Ectodermal cell (in vitro differentiated cells): ENCODE results near the gene PANK4.

ENCODE experiments used
- H3K27ac ChIP-seq: 2 replicates; pipeline ENCODE4 v1.7.0; 2013; ENCODE audit warnings: mild to moderate bottlenecking, low read depth, low read length; ENCODE audit not compliant: insufficient read depth, poor library complexity, severe bottlenecking
- H3K27me3 ChIP-seq: 2 replicates; pipeline ENCODE4 v1.7.0; 2013; ENCODE audit warnings: mild to moderate bottlenecking, low read length; ENCODE audit not compliant: insufficient read depth, control insufficient read depth, poor library complexity, severe bottlenecking
- H3K36me3 ChIP-seq: one replicate; pipeline ENCODE4 v1.7.0; 2013; ENCODE audit warnings: low read length; ENCODE audit not compliant: control insufficient read depth, insufficient read depth
- H3K4me1 ChIP-seq: one replicate; pipeline ENCODE4 v1.7.0; 2013; ENCODE audit warnings: low read length; ENCODE audit not compliant: control insufficient read depth, insufficient read depth
- H3K4me3 ChIP-seq: 2 replicates; pipeline ENCODE4 v1.7.0; 2013; ENCODE audit warnings: low read depth, low read length, control low read depth; ENCODE audit not compliant: insufficient read depth
- H3K9me3 ChIP-seq: 2 replicates; pipeline ENCODE4 v1.7.0; 2013; ENCODE audit warnings: mild to moderate bottlenecking, low read length, moderate library complexity; ENCODE audit not compliant: control insufficient read depth
- WGBS, 2 experiments: methylation state at CpG; one replicate each; pipeline ENCODE4 v1.1.7; 2013; ENCODE audit warnings: missing lambda C conversion rate in 2 of 2; 5-methylcytosine and 5-hydroxymethylcytosine counted together

Gene PANK4

GRCh38 chr1:2471587-2472001 lies 54.8 kb downstream of the PANK4 start:
- peaks cover 47% of the 10 kb centered on the region for H3K4me1 ChIP-seq
- H3K27ac ChIP-seq: no peak overlapping the region
- H3K27me3 ChIP-seq: peaks cover 4% of the 10 kb centered on the region
- 89 to 90% methylated on average over 15 of the region's 15 CpGs for WGBS, 2 experiments
- H3K4me3 ChIP-seq: no peak overlapping the region
- H3K9me3 ChIP-seq: no peaks in the 10 kb centered on the region
- H3K36me3 ChIP-seq: no peaks in the 10 kb centered on the region

- Histone ChIP-seq H3K27me3 (peaks cover 4% of the 10 kb centered on the region), H3K36me3 (no peaks in the 10 kb centered on the region), H3K27ac (no peak overlapping the region), H3K4me1 (peaks cover 47% of the 10 kb centered on the region), H3K9me3 (no peaks in the 10 kb centered on the region), H3K4me3 (no peak overlapping the region)
- 90 to 91% methylated on average over 7 of the region's 7 CpGs for WGBS, 2 experiments
These were observed 55.3 kb downstream of the PANK4 start for GRCh38 chr1:2471159-2471471.

GRCh38 chr1:2470290-2471158 lies 55.9 kb downstream of the PANK4 start:
- Histone ChIP-seq H3K9me3 (no peaks in the 10 kb centered on the region), H3K4me1 (peaks cover 47% of the 10 kb centered on the region), H3K27me3 (peaks cover 4% of the 10 kb centered on the region), H3K27ac (no peak overlapping the region), H3K36me3 (no peaks in the 10 kb centered on the region), H3K4me3 (no peak overlapping the region)
- 77 to 79% methylated on average over 27 of the region's 27 CpGs for WGBS, 2 experiments

GRCh38 chr1:2469103-2469940 lies 57.1 kb downstream of the PANK4 start:
- Histone ChIP-seq H3K27ac (no peak overlapping the region), H3K4me3 (no peak overlapping the region), H3K27me3 (peaks cover 4% of the 10 kb centered on the region), H3K36me3 (no peaks in the 10 kb centered on the region), H3K9me3 (no peaks in the 10 kb centered on the region), H3K4me1 (peaks cover 35% of the 10 kb centered on the region)
- 82 to 84% methylated on average over 25 of the region's 25 CpGs for WGBS, 2 experiments

GRCh38 chr1:2468540-2468939 lies 57.9 kb downstream of the PANK4 start:
- 82 to 85% methylated on average over 10 of the region's 10 CpGs for WGBS, 2 experiments
- H3K9me3 ChIP-seq: no peaks in the 10 kb centered on the region
- H3K27ac ChIP-seq: no peak overlapping the region
- peaks cover 4% of the 10 kb centered on the region for H3K27me3 ChIP-seq
- no peak overlapping the region for H3K4me3 ChIP-seq
- H3K4me1 ChIP-seq: peaks cover 29% of the 10 kb centered on the region
- H3K36me3 ChIP-seq: no peaks in the 10 kb centered on the region

- H3K4me3 ChIP-seq: no peak overlapping the region
- 37 to 38% methylated on average over 14 of the region's 14 CpGs for WGBS, 2 experiments
- peaks cover 4% of the 10 kb centered on the region for H3K27me3 ChIP-seq
- no peaks in the 10 kb centered on the region for H3K36me3 ChIP-seq
- H3K4me1 ChIP-seq: peaks cover 29% of the 10 kb centered on the region
- H3K27ac ChIP-seq: no peak overlapping the region
- H3K9me3 ChIP-seq: no peaks in the 10 kb centered on the region
These were observed 58.3 kb downstream of the PANK4 start for GRCh38 chr1:2468041-2468472.

- H3K4me1 ChIP-seq: peaks cover 28% of the 10 kb centered on the region
- H3K27ac ChIP-seq: no peak overlapping the region
- H3K4me3 ChIP-seq: no peak overlapping the region
- H3K9me3 ChIP-seq: no peaks in the 10 kb centered on the region
- H3K36me3 ChIP-seq: no peaks in the 10 kb centered on the region
- WGBS, 2 experiments: 10 to 11% methylated on average over 30 of the region's 30 CpGs
- peaks cover 4% of the 10 kb centered on the region for H3K27me3 ChIP-seq
These were observed 59.3 kb downstream of the PANK4 start for GRCh38 chr1:2466958-2467554.

- Histone ChIP-seq H3K27me3 (peaks cover 4% of the 10 kb centered on the region), H3K4me1 (peaks cover 34% of the 10 kb centered on the region), H3K9me3 (no peaks in the 10 kb centered on the region), H3K27ac (no peak overlapping the region), H3K4me3 (no peak overlapping the region), H3K36me3 (no peaks in the 10 kb centered on the region)
- 86 to 87% methylated on average over 12 of the region's 12 CpGs for WGBS, 2 experiments
These were observed 60.1 kb downstream of the PANK4 start for GRCh38 chr1:2466270-2466665.

- H3K9me3 ChIP-seq: no peaks in the 10 kb centered on the region
- no peak overlapping the region for H3K4me3 ChIP-seq
- H3K4me1 ChIP-seq: peaks cover 39% of the 10 kb centered on the region
- WGBS, 2 experiments: 90 to 91% methylated on average over 33 of the region's 33 CpGs
- H3K36me3 ChIP-seq: no peaks in the 10 kb centered on the region
- no peak overlapping the region for H3K27ac ChIP-seq
- peaks cover 4% of the 10 kb centered on the region for H3K27me3 ChIP-seq
These were observed 60.8 kb downstream of the PANK4 start for GRCh38 chr1:2465371-2466269.
